Measurements from ENCODE around the gene ZNF75A. TPM values are rescaled to one million over a fixed set of nuclear protein-coding genes. Genes with fewer than 3 reads are reported as not detected.

The ZNF75A gene
- total and polyA plus RNA-seq, 9 of the 15 experiments (the other 6 are each of a cell fraction or from before 2014, with no cell fraction given): 7.2 to 24.5 (median 17.1) TPM

DNA sequence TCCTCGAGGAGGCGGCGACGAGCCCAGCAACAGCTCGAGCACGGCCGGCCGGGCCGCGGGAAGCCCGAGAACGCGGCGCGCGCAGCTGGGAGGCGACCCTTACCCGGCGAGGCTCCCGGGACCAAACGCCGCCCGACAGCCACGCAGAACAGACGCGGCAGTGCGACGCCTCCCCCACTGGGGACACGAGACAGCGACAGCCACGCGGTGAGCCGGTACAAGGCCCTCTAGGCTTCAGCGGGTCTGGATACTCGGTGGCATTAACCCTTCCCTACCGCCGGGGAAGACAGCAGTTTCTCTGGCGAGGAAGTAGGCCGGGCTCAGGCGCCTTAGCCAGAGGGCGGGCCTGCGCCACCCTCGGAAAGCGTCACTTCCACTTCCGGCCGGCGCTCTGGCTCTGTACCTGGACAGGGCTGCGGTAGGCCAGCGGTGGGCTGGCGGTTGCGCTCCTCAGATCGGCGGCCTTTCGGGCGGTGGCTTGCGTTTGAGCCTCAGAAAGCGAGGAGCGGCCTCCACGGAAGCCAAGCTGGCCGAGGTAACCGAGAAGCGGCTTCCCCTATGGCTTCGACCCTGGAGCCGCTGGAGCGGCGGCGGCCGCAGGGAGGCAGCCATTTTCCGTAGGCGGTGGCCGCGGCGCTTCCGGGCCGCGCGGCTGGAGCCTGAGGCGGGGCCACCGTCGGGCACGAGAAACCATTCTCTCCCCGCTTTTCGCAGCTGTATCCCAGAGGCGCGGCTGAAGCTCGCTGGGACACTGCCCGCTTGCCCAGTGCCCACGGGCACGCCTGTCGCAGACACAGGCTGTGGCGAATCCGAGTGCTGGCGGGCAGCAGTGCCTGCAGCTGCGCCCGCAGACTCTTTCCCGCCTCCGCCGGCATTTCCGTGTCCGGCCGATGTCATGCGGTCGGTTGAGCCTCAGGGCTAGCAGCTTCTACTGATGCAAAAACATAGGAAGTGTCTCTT lies at the start of gene ZNF75A, which contains the start of gene TIGD7 (continued):
- TF ChIP-seq REST (IDR thresholded peaks at IDR 0.05; ENCODE audit: borderline replicate concordance) (peak; percentile 28; the same call in 1 of the 2 replicates), REST (CRISPR knock-in tag; IDR thresholded peaks at IDR 0.05; ENCODE audit: low read depth) (no peak), EP300 (IDR thresholded peaks at IDR 0.05; ENCODE audit: low read length) (no peak), SOX6 (IDR thresholded peaks at IDR 0.05) (peak; percentile 80), MEIS2 (IDR thresholded peaks at IDR 0.05; ENCODE audit: partially characterized antibody) (no peak), SIN3B (IDR thresholded peaks at IDR 0.05; ENCODE audit: low read depth) (peak; percentile 80), CBFB (CRISPR knock-in tag; IDR thresholded peaks at IDR 0.05) (peak; percentile 77; the same call in 1 of the 2 replicates), MBD1 (CRISPR knock-in tag; IDR thresholded peaks at IDR 0.05) (no peak), CTBP1 (IDR thresholded peaks at IDR 0.05; ENCODE audit: borderline replicate concordance) (peak; percentile 50), ZNF778 (CRISPR knock-in tag; IDR thresholded peaks at IDR 0.05) (no peak), L3MBTL2 (IDR thresholded peaks at IDR 0.05) (peak; percentile 99), HES1 (IDR thresholded peaks at IDR 0.05; ENCODE audit: low read depth) (no peak), FOXA3 (CRISPR knock-in tag; conservative IDR thresholded peaks at IDR 0.05 in 1 of 2, IDR thresholded peaks at IDR 0.05 in 1 of 2) (no peak; a peak in 2 of 4 replicates)
- TF ChIP-seq, protein P1, sequence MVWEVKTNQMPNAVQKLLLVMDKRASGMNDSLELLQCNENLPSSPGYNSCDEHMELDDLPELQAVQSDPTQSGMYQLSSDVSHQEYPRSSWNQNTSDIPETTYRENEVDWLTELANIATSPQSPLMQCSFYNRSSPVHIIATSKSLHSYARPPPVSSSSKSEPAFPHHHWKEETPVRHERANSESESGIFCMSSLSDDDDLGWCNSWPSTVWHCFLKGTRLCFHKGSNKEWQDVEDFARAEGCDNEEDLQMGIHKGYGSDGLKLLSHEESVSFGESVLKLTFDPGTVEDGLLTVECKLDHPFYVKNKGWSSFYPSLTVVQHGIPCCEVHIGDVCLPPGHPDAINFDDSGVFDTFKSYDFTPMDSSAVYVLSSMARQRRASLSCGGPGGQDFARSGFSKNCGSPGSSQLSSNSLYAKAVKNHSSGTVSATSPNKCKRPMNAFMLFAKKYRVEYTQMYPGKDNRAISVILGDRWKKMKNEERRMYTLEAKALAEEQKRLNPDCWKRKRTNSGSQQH (CRISPR knock-in tag; IDR thresholded peaks at IDR 0.05): peak; percentile 53; the same call in 1 of the 2 replicates
